ENCODE results near the gene TAAR9.

Gene TAAR9

DNA sequence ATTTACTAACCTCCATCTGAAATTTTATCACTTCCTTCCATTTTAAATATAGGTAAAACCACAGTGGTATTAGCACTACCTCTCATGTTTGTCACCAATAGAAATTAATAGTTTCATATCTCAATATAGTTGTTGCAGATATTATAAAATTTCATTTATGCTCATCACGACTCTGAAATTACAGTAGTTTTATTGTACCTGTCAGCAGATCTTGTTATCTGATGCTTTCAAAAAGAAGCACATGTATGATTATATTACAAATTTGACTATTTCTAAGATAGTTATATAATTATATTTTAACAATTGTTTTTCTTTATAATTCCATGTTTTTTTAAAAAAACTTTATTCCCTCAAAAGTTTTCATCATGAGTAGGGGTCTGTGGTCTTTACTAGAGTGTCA, 46.6 kb downstream of the TAAR9 start:
- no peak overlapping the region for H3K27ac ChIP-seq
- DNase-seq (ENCODE audit: low read depth, low spot score), result no peak

DNA sequence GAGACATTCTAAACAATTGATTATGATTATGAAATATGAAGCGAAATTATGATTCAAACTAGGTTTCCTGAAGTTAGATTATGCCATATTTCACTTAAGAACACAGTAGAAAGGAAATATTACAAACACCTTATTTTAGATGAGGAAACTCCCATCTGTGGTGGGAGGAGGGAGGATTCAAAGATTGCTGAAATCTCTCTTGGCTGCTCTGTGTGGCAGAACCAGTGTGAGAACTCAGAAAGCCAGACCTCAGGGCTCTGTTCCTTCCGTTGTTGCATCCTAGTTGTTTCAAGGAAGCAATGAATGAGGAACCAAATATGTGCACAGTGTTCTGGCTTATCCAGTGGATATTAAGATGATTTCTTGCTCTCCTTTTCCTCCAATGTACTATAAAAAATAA, 49.3 kb downstream of the TAAR9 start:
- DNase-seq (ENCODE audit: low read depth, low spot score), result no peak
- no peak overlapping the region for H3K27ac ChIP-seq
